GM12878 (cell line): Measurements from ENCODE around the gene ACKR1. TPM values are rescaled to one million over a fixed set of nuclear protein-coding genes. Genes with fewer than 3 reads are reported as not detected.

Source experiments
- MTA2 ChIP-seq: fragments of 450-650 bp; IDR thresholded peaks from 2 replicates; pipeline ENCODE4 v1.6.1; 2016; ENCODE audit warnings: low read depth, mild to moderate bottlenecking, moderate library complexity
- STAT1 ChIP-seq: fragments of 450-650 bp; conservative IDR thresholded peaks from 2 replicates; pipeline ENCODE4 v1.6.1; 2014; ENCODE audit warnings: antibody characterized with exemption, mild to moderate bottlenecking
- ZNF217 ChIP-seq: fragments of 450-650 bp; IDR thresholded peaks from 2 replicates; pipeline ENCODE4 v1.6.1; 2017; ENCODE audit warnings: antibody characterized with exemption, mild to moderate bottlenecking
- ZNF24 ChIP-seq: fragments of 450-650 bp; IDR thresholded peaks from 2 replicates; pipeline ENCODE4 v1.6.1; 2017; ENCODE audit warnings: antibody characterized with exemption, mild to moderate bottlenecking
- polyA plus RNA-seq, 11 experiments: library from polyadenylated mRNA; depleted of rRNA in 4 of 11; unstranded in 6 of 11; stranded (reverse) in 5 of 11; fragments of >200 nt; fragmentation: Nextera tagmentation in 4 of 11; fragmentation: Illumina TruSeq in 1 of 11; extraction: Ambion mirVana in 4 of 11; extraction: Trizol in 1 of 11; gene quantifications; 1 replicate in 1 of 11; 2 replicates in 10 of 11; pipeline versions ENCODE4 v1.2.1 to v1.2.3, GENCODE V29; 2011 to 2016; ENCODE audit warnings: inconsistent platforms in 2 of 11, missing spikeins in 2 of 11, low read depth in 1 of 11
- total RNA-seq, 4 experiments: library from RNA; depleted of rRNA in 3 of 4; stranded (reverse); fragments of >200 nt in 3 of 4; fragmentation: Illumina TruSeq in 1 of 4; extraction: Trizol in 1 of 4; gene quantifications; 2 replicates each; pipeline versions ENCODE4 v1.2.1 to v1.2.3, GENCODE V29; 2013 to 2021
- TF ChIP-seq, protein P1 (sequence below): fragments of 450-650 bp; formaldehyde crosslinking; IDR thresholded peaks from 2 replicates; pipeline ENCODE4 v1.4.0; 2020; ENCODE audit warnings: mild to moderate bottlenecking, moderate library complexity
- TF ChIP-seq, protein P2 (sequence below): fragments of 450-650 bp; IDR thresholded peaks from 2 replicates; pipeline ENCODE4 v1.6.1; 2017; ENCODE audit warnings: mild to moderate bottlenecking, moderate library complexity
- TF ChIP-seq, protein P3 (sequence below): fragments of 450-650 bp; IDR thresholded peaks from 2 replicates; pipeline ENCODE4 v1.6.1; 2017; ENCODE audit warnings: mild to moderate bottlenecking, moderate library complexity
- TF ChIP-seq, protein P4 (sequence below): IDR thresholded peaks from 2 replicates; pipeline ENCODE4 v1.6.1; 2012; ENCODE audit warnings: mild to moderate bottlenecking, low read depth, low read length

Gene ACKR1
- total and polyA plus RNA-seq, 10 of the 15 experiments (the other 5 are each of a cell fraction or from before 2014, with no cell fraction given): 0.06 to 1.8 (median 0.38) TPM; not detected in 1

DNA sequence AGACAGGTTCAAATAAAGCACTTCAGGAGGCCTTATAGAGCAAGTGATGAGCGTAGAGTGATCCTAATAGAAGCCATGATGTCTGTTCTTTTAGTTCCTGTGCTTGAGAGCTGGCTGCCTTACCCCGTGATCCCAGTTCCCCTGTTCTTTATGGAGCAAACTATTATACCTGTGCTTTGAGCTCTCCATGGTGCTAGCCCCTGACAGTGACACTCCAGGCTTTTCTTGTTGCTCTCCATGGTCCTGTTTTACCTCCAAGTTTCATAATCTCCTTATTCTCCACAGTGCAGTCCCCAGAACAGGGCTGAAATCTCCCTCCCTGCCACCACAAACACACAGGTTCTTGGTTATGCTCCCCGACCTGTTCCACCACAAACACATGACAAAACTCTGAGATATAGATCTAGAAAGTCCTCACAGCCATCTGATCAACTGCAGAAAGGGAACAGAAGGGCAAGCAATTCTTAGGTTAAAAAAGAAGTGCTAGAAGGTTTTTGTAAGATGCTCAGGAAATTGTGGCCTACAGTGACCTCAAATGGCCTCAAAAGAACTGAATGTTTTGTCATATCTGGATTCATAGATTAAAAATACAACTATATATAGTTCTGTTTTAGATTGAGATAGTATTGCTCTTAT lies 27.3 kb upstream of the ACKR1 start (continued):
- TF ChIP-seq, protein P1, sequence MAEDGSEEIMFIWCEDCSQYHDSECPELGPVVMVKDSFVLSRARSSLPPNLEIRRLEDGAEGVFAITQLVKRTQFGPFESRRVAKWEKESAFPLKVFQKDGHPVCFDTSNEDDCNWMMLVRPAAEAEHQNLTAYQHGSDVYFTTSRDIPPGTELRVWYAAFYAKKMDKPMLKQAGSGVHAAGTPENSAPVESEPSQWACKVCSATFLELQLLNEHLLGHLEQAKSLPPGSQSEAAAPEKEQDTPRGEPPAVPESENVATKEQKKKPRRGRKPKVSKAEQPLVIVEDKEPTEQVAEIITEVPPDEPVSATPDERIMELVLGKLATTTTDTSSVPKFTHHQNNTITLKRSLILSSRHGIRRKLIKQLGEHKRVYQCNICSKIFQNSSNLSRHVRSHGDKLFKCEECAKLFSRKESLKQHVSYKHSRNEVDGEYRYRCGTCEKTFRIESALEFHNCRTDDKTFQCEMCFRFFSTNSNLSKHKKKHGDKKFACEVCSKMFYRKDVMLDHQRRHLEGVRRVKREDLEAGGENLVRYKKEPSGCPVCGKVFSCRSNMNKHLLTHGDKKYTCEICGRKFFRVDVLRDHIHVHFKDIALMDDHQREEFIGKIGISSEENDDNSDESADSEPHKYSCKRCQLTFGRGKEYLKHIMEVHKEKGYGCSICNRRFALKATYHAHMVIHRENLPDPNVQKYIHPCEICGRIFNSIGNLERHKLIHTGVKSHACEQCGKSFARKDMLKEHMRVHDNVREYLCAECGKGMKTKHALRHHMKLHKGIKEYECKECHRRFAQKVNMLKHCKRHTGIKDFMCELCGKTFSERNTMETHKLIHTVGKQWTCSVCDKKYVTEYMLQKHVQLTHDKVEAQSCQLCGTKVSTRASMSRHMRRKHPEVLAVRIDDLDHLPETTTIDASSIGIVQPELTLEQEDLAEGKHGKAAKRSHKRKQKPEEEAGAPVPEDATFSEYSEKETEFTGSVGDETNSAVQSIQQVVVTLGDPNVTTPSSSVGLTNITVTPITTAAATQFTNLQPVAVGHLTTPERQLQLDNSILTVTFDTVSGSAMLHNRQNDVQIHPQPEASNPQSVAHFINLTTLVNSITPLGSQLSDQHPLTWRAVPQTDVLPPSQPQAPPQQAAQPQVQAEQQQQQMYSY (CRISPR knock-in tag): no peak
- TF ChIP-seq ZNF24 (0 out of 2 replicates have a peak, but pooled peaks have one; percentile 35), MTA2 (no peak), ZNF217 (no peak), STAT1 (no peak)
- TF ChIP-seq, protein P2, sequence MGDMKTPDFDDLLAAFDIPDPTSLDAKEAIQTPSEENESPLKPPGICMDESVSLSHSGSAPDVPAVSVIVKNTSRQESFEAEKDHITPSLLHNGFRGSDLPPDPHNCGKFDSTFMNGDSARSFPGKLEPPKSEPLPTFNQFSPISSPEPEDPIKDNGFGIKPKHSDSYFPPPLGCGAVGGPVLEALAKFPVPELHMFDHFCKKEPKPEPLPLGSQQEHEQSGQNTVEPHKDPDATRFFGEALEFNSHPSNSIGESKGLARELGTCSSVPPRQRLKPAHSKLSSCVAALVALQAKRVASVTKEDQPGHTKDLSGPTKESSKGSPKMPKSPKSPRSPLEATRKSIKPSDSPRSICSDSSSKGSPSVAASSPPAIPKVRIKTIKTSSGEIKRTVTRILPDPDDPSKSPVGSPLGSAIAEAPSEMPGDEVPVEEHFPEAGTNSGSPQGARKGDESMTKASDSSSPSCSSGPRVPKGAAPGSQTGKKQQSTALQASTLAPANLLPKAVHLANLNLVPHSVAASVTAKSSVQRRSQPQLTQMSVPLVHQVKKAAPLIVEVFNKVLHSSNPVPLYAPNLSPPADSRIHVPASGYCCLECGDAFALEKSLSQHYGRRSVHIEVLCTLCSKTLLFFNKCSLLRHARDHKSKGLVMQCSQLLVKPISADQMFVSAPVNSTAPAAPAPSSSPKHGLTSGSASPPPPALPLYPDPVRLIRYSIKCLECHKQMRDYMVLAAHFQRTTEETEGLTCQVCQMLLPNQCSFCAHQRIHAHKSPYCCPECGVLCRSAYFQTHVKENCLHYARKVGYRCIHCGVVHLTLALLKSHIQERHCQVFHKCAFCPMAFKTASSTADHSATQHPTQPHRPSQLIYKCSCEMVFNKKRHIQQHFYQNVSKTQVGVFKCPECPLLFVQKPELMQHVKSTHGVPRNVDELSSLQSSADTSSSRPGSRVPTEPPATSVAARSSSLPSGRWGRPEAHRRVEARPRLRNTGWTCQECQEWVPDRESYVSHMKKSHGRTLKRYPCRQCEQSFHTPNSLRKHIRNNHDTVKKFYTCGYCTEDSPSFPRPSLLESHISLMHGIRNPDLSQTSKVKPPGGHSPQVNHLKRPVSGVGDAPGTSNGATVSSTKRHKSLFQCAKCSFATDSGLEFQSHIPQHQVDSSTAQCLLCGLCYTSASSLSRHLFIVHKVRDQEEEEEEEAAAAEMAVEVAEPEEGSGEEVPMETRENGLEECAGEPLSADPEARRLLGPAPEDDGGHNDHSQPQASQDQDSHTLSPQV: no peak
- TF ChIP-seq, protein P3, sequence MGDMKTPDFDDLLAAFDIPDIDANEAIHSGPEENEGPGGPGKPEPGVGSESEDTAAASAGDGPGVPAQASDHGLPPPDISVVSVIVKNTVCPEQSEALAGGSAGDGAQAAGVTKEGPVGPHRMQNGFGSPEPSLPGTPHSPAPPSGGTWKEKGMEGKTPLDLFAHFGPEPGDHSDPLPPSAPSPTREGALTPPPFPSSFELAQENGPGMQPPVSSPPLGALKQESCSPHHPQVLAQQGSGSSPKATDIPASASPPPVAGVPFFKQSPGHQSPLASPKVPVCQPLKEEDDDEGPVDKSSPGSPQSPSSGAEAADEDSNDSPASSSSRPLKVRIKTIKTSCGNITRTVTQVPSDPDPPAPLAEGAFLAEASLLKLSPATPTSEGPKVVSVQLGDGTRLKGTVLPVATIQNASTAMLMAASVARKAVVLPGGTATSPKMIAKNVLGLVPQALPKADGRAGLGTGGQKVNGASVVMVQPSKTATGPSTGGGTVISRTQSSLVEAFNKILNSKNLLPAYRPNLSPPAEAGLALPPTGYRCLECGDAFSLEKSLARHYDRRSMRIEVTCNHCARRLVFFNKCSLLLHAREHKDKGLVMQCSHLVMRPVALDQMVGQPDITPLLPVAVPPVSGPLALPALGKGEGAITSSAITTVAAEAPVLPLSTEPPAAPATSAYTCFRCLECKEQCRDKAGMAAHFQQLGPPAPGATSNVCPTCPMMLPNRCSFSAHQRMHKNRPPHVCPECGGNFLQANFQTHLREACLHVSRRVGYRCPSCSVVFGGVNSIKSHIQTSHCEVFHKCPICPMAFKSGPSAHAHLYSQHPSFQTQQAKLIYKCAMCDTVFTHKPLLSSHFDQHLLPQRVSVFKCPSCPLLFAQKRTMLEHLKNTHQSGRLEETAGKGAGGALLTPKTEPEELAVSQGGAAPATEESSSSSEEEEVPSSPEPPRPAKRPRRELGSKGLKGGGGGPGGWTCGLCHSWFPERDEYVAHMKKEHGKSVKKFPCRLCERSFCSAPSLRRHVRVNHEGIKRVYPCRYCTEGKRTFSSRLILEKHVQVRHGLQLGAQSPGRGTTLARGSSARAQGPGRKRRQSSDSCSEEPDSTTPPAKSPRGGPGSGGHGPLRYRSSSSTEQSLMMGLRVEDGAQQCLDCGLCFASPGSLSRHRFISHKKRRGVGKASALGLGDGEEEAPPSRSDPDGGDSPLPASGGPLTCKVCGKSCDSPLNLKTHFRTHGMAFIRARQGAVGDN: no peak
- TF ChIP-seq, protein P4, sequence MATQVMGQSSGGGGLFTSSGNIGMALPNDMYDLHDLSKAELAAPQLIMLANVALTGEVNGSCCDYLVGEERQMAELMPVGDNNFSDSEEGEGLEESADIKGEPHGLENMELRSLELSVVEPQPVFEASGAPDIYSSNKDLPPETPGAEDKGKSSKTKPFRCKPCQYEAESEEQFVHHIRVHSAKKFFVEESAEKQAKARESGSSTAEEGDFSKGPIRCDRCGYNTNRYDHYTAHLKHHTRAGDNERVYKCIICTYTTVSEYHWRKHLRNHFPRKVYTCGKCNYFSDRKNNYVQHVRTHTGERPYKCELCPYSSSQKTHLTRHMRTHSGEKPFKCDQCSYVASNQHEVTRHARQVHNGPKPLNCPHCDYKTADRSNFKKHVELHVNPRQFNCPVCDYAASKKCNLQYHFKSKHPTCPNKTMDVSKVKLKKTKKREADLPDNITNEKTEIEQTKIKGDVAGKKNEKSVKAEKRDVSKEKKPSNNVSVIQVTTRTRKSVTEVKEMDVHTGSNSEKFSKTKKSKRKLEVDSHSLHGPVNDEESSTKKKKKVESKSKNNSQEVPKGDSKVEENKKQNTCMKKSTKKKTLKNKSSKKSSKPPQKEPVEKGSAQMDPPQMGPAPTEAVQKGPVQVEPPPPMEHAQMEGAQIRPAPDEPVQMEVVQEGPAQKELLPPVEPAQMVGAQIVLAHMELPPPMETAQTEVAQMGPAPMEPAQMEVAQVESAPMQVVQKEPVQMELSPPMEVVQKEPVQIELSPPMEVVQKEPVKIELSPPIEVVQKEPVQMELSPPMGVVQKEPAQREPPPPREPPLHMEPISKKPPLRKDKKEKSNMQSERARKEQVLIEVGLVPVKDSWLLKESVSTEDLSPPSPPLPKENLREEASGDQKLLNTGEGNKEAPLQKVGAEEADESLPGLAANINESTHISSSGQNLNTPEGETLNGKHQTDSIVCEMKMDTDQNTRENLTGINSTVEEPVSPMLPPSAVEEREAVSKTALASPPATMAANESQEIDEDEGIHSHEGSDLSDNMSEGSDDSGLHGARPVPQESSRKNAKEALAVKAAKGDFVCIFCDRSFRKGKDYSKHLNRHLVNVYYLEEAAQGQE: peak; percentile 100
